Measurements from ENCODE around the gene QSOX1.
"Not testable (repeated sequence)": the region's sequence is repeated elsewhere in the genome, so short reads cannot be mapped to it uniquely, and the experiment has no call there.

The QSOX1 gene

GRCh38 chr1:180194048-180194425 lies 39.4 kb downstream of the QSOX1 start:
- no peak for DNase-seq

- no peak for DNase-seq
These were observed 40.0 kb downstream of the QSOX1 start for GRCh38 chr1:180194546-180195207.

GRCh38 chr1:180195401-180195800 lies 40.7 kb downstream of the QSOX1 start:
- no peak for DNase-seq

- DNase-seq: no peak
These were observed 41.2 kb downstream of the QSOX1 start for GRCh38 chr1:180195916-180196315.

- no peak for DNase-seq
These were observed 41.9 kb downstream of the QSOX1 start for GRCh38 chr1:180196436-180197003.

- DNase-seq: no peak
These were observed 42.6 kb downstream of the QSOX1 start for GRCh38 chr1:180197231-180197630.

- no peak for DNase-seq
These were observed 43.5 kb downstream of the QSOX1 start for GRCh38 chr1:180198196-180198595.

- DNase-seq: no peak
These were observed 43.9 kb downstream of the QSOX1 start for GRCh38 chr1:180198611-180199010.

GRCh38 chr1:180199018-180199417 lies 44.3 kb downstream of the QSOX1 start:
- DNase-seq: no peak

- no peak for DNase-seq
These were observed 47.0 kb downstream of the QSOX1 start for GRCh38 chr1:180201451-180202200.

GRCh38 chr1:180202588-180202987 lies 47.9 kb downstream of the QSOX1 start:
- not testable (repeated sequence) for DNase-seq

- no peak for DNase-seq
These were observed 49.6 kb downstream of the QSOX1 start for GRCh38 chr1:180204231-180204630.

GRCh38 chr1:180206581-180206980 lies 51.9 kb downstream of the QSOX1 start:
- no peak for DNase-seq

- DNase-seq: no peak
These were observed 53.6 kb downstream of the QSOX1 start for GRCh38 chr1:180208264-180208663.

GRCh38 chr1:180210008-180210620 lies 55.4 kb downstream of the QSOX1 start:
- DNase-seq: no peak

- DNase-seq: no peak
These were observed 56.6 kb downstream of the QSOX1 start for GRCh38 chr1:180211156-180211859.

- DNase-seq: no peak
These were observed 57.2 kb downstream of the QSOX1 start for GRCh38 chr1:180211860-180212229.

GRCh38 chr1:180213401-180214170 lies 58.9 kb downstream of the QSOX1 start:
- DNase-seq: peak in 1 of 2 experiments; percentile 25

GRCh38 chr1:180215856-180216625 lies 61.4 kb downstream of the QSOX1 start:
- no peak for DNase-seq

GRCh38 chr1:180217006-180217405 lies 62.3 kb downstream of the QSOX1 start:
- DNase-seq: no peak

Measured in stimulated activated CD4-positive, alpha-beta T cell treated with anti-CD3 and anti-CD28 coated beads, Interleukin-4, amount 100 ng/mL, for 4 hours (primary cell).